LNCaP clone FGC (cell line): ENCODE measurements around the gene SMOC2.

Experiments used
- DNase-seq: peaks from one replicate; pipeline ENCODE4 v3.0.0-alpha.2; 2011; ENCODE audit warnings: low read depth
- H3K4me3 ChIP-seq: 2 replicates; pipeline ENCODE4 v1.5.1; 2011; ENCODE audit warnings: mild to moderate bottlenecking, low read depth, low read length, control low read depth
- TF ChIP-seq, protein P1 (sequence below): IDR thresholded peaks from 2 replicates; pipeline ENCODE4 v1.5.1; 2012; ENCODE audit warnings: mild to moderate bottlenecking; ENCODE audit not compliant: control insufficient read depth, insufficient read depth; ENCODE audit errors: extremely low read depth

Gene SMOC2

DNA sequence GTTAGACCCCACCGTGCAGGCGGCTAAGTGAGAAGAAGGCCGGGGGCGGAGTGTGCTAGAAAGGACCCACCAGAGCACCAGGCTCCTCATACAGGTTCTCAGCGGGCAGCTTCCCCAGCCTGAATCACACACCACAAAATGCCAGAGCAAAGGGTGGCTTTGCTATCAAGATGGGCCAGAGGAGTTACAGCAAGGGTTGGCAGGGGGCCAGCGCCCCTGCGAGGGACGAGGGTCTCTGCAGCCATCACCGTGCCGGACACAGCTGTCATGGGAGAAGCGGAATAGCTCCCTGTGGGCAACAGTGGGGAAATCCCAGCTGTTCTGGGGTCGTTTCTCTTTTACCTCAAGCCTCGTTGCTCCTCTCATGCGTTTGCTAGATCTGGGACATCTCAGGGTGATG is 206.3 kb downstream of the SMOC2 start:
- TF ChIP-seq, protein P1, sequence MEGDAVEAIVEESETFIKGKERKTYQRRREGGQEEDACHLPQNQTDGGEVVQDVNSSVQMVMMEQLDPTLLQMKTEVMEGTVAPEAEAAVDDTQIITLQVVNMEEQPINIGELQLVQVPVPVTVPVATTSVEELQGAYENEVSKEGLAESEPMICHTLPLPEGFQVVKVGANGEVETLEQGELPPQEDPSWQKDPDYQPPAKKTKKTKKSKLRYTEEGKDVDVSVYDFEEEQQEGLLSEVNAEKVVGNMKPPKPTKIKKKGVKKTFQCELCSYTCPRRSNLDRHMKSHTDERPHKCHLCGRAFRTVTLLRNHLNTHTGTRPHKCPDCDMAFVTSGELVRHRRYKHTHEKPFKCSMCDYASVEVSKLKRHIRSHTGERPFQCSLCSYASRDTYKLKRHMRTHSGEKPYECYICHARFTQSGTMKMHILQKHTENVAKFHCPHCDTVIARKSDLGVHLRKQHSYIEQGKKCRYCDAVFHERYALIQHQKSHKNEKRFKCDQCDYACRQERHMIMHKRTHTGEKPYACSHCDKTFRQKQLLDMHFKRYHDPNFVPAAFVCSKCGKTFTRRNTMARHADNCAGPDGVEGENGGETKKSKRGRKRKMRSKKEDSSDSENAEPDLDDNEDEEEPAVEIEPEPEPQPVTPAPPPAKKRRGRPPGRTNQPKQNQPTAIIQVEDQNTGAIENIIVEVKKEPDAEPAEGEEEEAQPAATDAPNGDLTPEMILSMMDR = no peak
- H3K4me3 ChIP-seq = no peak overlapping the region
- DNase-seq = no peak

GRCh38 chr6:168648240-168649125 is 207.5 kb downstream of the SMOC2 start:
- TF ChIP-seq, protein P1 = no peak
- H3K4me3 ChIP-seq = no peak overlapping the region
- peak; percentile 45 for DNase-seq

DNA sequence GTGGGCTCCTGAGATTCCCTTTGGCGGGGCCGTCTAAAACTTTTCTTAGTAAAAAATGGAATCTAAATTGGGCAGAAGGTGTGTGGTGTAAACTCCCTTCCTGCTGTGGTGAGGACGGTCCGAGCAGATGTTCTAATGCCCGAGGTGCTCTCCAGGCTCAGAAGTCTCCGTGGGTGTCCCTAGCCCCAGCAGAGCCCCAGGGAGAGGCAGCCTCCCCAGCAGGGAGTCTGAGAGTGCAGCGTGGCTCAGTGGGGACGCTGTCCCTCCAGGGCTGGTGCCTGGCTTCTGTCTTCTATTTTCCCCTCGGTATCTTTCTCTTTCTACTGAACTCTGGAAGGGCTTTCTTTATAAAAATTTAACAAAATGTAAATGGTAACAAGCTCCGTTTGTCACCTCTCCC is 208.2 kb downstream of the SMOC2 start:
- no peak overlapping the region for H3K4me3 ChIP-seq
- TF ChIP-seq, protein P1 = no peak
- DNase-seq = no peak

DNA sequence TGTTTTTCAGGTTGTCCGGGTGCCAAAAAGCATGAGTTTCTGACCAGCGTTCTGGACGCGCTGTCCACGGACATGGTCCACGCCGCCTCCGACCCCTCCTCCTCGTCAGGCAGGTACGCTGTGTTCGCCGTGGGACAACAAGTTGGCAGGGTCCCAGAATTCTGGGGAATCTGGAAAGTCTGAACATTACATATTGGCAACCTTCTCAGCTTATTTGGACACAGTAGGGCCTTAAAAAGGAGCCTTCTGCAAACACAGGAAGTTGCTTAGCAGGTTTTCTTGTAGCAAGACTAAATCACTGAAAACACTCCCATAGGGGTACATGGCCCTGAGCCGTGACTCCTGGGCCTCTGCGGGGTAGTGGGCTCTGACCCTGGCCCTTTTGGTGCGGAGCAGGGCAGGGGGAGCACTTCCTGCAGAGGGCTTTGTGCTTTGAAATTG is 209.7 kb downstream of the SMOC2 start:
- peak; percentile 86 for DNase-seq
- H3K4me3 ChIP-seq = no peak overlapping the region
- TF ChIP-seq, protein P1 = no peak

- TF ChIP-seq, protein P1 = no peak
- DNase-seq = no peak
- H3K4me3 ChIP-seq = no peak overlapping the region
Measured at GRCh38 chr6:168655462-168656152, 214.6 kb downstream of the SMOC2 start.

DNA sequence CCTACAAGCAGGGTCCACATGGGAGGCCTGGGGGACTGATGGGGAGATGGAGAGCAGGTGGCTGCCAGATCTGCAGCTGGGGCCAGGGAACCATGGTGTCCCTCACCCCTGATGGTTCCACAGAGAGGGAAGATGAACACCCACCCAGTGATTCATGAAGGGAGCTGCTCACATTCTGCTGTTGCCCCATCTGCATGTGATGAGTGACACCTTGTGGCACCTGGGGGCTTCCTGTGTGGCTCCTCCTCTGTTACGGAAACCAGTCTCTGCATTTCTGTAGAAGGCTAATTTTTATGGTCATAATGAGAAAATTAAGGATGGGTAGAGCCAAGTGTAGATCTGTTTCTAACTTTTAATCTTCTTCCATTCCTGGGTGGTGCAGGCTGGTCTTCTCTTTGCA is 217.1 kb downstream of the SMOC2 start:
- no peak overlapping the region for H3K4me3 ChIP-seq
- no peak for DNase-seq
- TF ChIP-seq, protein P1 = peak; percentile 20; the same call in 1 of the 2 replicates
